ENCODE results near the gene ITGAL. TPM values are rescaled to one million over a fixed set of nuclear protein-coding genes. Genes with fewer than 3 reads are reported as not detected.
"Not testable (repeated sequence)": the region's sequence is repeated elsewhere in the genome, so short reads cannot be mapped to it uniquely, and the experiment has no call there.

The ITGAL gene
- total RNA-seq, 2 experiments from 2014 or later = 458 to 471 TPM

DNA sequence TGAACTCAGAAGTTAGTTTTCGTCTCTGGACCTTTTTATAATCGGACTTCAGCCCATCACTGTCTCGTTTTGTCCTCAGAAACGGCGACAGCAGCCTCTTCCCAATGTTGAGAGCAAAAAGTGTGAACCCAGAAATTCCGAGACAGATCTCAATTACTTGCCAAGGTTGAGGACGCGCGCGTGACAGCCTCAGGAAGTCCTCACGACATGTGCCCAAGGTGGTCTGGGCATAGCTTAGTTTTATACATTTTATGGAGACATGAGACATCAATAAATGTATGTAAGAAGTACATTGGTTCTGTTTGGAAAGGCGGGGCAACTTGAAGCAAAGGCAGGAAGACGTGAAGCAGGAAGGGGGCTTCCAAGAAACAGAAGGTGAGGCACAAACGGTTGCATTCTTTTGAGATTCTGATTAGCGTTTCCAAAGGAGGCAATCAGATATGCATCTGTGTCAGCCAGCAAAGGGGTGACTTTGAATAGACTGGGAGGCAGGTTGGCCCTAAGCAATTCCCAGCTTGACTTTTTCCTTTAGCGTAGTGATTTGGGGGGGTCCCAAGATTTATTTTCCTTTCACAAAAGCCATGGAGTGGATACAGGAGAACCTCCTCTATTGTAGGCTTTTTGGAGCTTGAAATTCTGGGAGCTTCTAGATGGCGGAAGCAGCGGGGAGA, 62.7 kb downstream of the ITGAL start:
- Mint-ChIP-seq H3K4me3 (peak overlapping the region; percentile 85), H3K9me3 (ENCODE audit: insufficient read depth) (no peaks in the 10 kb centered on the region), H3K4me1 (ENCODE audit: low read depth) (peaks cover 38% of the 10 kb centered on the region), H3K27ac (peak overlapping the region; percentile 95), H3K27me3 (ENCODE audit: low read depth) (no peaks in the 10 kb centered on the region), H3K36me3 (ENCODE audit: low read depth) (peaks cover 30% of the 10 kb centered on the region)
- no peak for DNase-seq
- peak; percentile 30 for ATAC-seq
- ChIA-PET POLR2A (interaction anchor here (0.7 to 4.3 kb wide), 37 partner anchors 8 to 162 kb away, joined by 3 to 80 read pairs (median 5); partner anchors contain the start of genes DCTPP1, ITGAL, PRR14 and ZNF688), CTCF (interaction anchor here (0.7 to 4.5 kb wide), 42 partner anchors 8 to 406 kb away, joined by 3 to 76 read pairs (median 5); partner anchors contain the start of genes DCTPP1, PRR14, SEPTIN1 and ZNF688)

DNA sequence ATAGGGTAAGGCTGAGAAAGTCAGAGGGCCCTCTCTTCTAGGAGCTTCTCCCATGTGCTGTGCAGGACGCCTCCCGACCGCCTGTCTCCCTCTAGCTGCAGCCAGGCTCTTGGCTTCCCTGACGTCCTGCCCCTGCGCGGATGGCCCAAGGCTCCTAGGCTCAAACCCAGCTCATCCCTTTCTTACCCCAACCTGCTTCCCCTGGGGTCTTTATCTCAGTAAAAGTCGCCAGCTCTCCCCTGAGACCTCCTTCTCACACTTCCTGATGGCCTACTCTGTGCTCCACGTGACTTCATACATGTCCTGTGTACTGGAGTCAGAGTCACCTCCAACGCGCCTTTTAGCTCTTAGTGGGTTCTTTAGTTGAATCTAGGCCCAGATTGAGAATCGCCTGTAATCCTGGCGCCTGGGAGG, 63.2 kb downstream of the ITGAL start:
- CTCF ChIA-PET = interaction anchor here (0.7 to 4.5 kb wide), 37 partner anchors 8 to 406 kb away, joined by 3 to 76 read pairs (median 6); partner anchors contain the start of genes DCTPP1, PRR14, SEPTIN1 and ZNF688
- Mint-ChIP-seq H3K36me3 (ENCODE audit: low read depth) (peaks cover 28% of the 10 kb centered on the region), H3K4me1 (ENCODE audit: low read depth) (peaks cover 34% of the 10 kb centered on the region), H3K4me3 (peak overlapping the region; percentile 85), H3K27ac (peak overlapping the region; percentile 95), H3K9me3 (ENCODE audit: insufficient read depth) (no peaks in the 10 kb centered on the region), H3K27me3 (ENCODE audit: low read depth) (no peaks in the 10 kb centered on the region)
- POLR2A ChIA-PET = interaction anchor here (0.7 to 4.3 kb wide), 30 partner anchors 8 to 161 kb away, joined by 3 to 80 read pairs (median 5); partner anchors contain the start of genes DCTPP1, ITGAL, PRR14 and ZNF688
- peak; percentile 69 for ATAC-seq
- peak; percentile 79 for DNase-seq

DNA sequence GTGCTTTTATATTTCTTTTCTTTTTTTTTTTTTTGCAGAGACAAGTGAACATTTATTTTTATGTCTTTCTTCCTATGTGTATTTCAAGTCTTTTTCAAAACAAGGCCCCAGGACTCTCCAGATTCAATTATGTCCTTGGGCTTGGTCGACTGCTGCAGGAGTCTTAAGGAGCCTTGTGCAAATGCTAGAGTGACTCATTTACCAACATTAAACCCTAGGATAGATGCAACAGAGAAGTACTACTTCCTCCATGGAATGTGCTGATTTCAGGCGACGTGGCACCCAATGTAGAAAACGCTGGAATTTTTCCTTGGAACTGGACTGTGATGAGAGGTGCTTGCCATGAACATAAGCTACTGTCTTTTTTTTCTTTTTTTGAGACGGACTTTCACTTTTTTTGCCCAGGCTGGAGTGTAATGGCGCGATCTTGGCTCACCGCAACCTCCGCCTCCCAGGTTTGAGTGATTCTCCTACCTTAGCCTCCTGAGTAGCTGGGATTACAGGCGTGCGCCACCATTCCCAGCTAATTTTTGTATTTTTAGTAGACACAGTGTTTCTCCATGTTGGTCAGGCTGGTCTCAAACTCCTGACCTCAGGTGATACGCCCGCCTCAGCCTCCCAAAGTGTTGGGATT, 64.0 kb downstream of the ITGAL start:
- not testable (repeated sequence) for H3K9me3 Mint-ChIP-seq (ENCODE audit: insufficient read depth); DNase-seq; H3K27me3 Mint-ChIP-seq (ENCODE audit: low read depth); ATAC-seq
- Mint-ChIP-seq H3K36me3 (ENCODE audit: low read depth) (peaks cover 22% of the 10 kb centered on the region), H3K4me3 (peak overlapping the region; percentile 85), H3K27ac (peak overlapping the region; percentile 95), H3K4me1 (ENCODE audit: low read depth) (peaks cover 32% of the 10 kb centered on the region)
- ChIA-PET POLR2A (interaction anchor here (1.1 to 4.3 kb wide), 12 partner anchors 9 to 119 kb away, joined by 3 to 80 read pairs (median 14); partner anchors contain the start of genes ITGAL, PRR14, ZNF688 and ZNF689), CTCF (interaction anchor here (0.9 to 4.5 kb wide), 29 partner anchors 9 to 157 kb away, joined by 3 to 76 read pairs (median 6); partner anchors contain the start of genes DCTPP1, SEPTIN1, ZNF688 and ZNF764)

DNA sequence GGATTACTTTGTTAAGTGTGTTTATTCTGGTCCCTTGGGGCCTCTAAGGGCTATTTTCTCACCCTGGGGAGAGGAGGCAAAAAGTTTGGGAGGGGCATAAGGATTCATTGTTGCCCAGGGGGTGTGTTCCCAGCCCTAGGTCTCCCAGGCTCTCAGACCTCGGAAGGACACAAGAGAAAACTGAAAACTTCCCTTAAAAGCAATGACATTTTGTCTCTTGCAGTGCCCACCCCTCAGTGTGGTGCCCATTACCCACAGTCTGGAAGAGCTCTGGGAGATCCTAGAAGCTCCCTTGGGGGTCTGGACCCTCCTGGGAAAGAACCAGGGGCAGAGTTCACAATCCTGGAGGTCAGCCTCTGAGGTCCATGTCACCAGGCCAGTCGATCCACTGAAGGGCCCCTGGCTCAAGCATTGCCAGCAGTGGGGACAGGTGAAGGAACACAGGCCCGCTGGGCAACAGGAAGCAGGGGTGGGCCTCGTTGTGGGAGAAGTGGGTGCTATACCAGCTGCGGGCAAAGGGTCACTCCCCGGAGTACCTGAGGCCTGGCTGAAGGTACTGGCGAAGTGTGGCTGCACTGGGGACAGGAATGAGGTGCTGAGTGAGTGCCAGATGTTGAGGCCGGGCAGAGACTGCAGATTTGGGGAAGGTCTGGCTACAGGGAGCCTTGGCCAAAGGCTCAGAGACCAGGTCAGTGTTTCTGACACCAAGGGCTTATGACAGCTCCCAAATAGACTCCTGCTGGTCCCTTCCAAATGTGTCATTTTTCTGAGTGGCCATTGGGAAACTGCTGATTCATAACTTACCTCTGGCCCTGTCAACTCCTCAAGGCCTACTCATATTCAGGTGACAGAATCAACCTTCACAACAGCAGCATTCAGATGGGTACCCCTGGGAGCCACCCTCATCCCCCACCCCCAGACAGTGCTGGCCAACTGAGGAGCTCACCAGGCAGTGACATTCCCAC, 66.7 kb downstream of the ITGAL start:
- ChIA-PET CTCF (no interaction called here), POLR2A (interaction anchor here (0.6 kb wide), 1 partner anchor 1715 kb away, joined by 4 read pairs; no protein-coding TSS in a partner anchor)
- H3K27ac Mint-ChIP-seq = no peak overlapping the region
- no peak overlapping the region for H3K4me3 Mint-ChIP-seq
- H3K9me3 Mint-ChIP-seq (ENCODE audit: insufficient read depth) = no peaks in the 10 kb centered on the region
- peaks cover 26% of the 10 kb centered on the region for H3K4me1 Mint-ChIP-seq (ENCODE audit: low read depth)
- DNase-seq (no peak), ATAC-seq (no peak)
- H3K27me3 Mint-ChIP-seq (ENCODE audit: low read depth) = no peaks in the 10 kb centered on the region
- H3K36me3 Mint-ChIP-seq (ENCODE audit: low read depth) = peaks cover 15% of the 10 kb centered on the region

DNA sequence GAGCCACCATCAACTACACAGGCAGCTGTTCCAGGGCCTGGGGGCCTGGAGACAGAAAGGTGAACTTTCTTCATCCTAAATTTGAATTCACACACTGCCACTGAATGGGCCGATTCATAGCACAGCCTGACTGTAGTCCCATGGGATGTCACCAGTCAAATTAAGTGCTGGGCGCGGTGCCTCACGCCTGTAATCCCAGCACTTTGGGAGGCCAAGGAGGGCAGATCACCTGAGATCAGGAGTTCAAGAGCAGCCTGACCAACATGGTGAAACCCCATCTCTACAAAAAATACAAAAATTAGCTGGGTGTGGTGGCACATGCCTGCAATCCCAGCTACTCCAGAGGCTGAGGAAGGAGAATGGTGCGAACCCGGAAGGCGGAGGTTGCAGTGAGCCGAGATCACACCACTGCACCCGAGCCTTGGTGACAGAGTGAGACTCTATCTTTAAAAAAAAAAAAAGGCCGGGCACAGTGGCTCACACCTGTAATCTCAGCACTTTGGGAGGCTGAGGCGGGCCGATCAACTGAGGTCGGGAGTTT, 67.5 kb downstream of the ITGAL start:
- H3K27ac Mint-ChIP-seq; CTCF ChIA-PET; ATAC-seq; H3K27me3 Mint-ChIP-seq (ENCODE audit: low read depth); DNase-seq; H3K4me3 Mint-ChIP-seq; H3K9me3 Mint-ChIP-seq (ENCODE audit: insufficient read depth): not testable (repeated sequence)
- H3K36me3 Mint-ChIP-seq (ENCODE audit: low read depth) = peaks cover 15% of the 10 kb centered on the region
- POLR2A ChIA-PET = interaction anchor here (0.6 kb wide), 1 partner anchor 1716 kb away, joined by 4 read pairs; no protein-coding TSS in a partner anchor
- H3K4me1 Mint-ChIP-seq (ENCODE audit: low read depth) = peaks cover 26% of the 10 kb centered on the region

DNA sequence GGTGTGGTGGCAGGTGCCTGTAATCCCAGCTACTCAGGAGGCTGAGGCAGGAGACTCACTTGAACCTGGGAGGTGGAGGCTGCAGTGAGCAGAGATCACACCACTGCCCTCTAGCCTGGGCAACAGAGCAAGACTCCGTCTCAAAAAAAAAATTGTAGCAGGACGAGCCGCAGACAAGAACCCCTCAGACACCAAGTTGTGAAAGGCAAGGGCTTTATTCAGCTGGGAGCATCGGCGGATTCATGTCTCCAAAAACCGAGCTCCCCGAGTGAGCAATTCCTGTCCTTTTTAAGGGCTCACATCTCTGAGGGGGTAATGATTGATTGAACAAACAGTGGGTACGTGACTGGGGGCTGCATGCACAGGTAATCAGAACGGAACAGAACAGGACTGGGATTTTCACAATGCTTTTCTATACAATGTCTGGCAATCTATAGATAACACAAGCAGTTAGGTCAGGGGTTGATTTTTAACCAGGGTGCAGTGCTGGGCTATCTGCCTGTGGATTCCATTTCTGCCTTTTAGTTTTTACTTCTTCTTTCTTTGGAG, 68.4 kb downstream of the ITGAL start:
- ATAC-seq; H3K27me3 Mint-ChIP-seq (ENCODE audit: low read depth); DNase-seq; H3K27ac Mint-ChIP-seq; H3K9me3 Mint-ChIP-seq (ENCODE audit: insufficient read depth); H3K4me3 Mint-ChIP-seq; POLR2A ChIA-PET: not testable (repeated sequence)
- CTCF ChIA-PET = interaction anchor here (0.6 kb wide), 1 partner anchor 74 kb away, joined by 4 read pairs; no protein-coding TSS in a partner anchor
- peaks cover 15% of the 10 kb centered on the region for H3K36me3 Mint-ChIP-seq (ENCODE audit: low read depth)
- peaks cover 23% of the 10 kb centered on the region for H3K4me1 Mint-ChIP-seq (ENCODE audit: low read depth)

DNA sequence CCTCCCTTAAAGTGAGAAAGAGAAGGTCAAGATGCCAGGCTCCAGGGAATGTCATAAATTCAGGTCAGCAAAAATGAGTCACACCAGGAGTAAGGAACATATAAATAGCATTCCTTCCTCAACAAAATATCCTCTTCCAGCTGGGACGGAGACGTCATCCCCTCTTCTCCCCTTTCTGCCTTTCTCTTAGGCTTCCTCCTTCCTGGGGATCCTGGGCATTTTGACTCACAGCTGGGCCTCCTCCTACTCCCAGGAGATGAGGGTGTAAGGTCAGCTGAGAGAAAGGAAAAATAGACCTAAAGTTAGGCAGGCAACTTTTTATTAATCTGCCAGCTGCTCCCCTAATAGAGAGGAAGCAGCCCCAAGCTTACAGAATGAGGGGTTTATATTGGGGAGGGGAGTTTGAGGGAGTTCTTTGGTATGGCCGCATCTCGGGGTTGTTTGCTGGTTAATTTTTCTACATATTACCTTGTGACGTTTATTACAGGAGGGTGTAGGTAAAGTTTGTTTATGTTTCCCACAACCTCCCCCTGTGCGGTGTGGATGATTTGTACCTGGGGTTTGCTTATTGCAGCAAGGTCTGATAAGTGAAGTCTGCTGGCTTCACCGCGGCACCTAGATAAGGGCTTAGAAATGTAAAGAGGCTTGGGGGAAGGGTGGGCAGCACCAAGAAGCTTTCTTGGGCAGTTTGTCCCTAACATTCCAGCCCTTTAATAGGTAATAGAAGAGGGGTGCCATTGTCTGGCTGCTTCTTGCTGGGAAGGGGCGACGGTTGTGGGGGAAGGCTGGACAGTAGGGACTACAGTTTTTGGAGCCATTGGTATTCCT, 69.2 kb downstream of the ITGAL start:
- H3K9me3 Mint-ChIP-seq (ENCODE audit: insufficient read depth) = no peaks in the 10 kb centered on the region
- H3K27ac Mint-ChIP-seq = no peak overlapping the region
- ChIA-PET POLR2A (interaction anchor here (1.1 kb wide), 1 partner anchor 30 kb away, joined by 5 read pairs; the partner anchor contains the start of gene ZNF688), CTCF (no interaction called here)
- H3K4me1 Mint-ChIP-seq (ENCODE audit: low read depth) = peaks cover 16% of the 10 kb centered on the region
- H3K27me3 Mint-ChIP-seq (ENCODE audit: low read depth) = no peaks in the 10 kb centered on the region
- H3K36me3 Mint-ChIP-seq (ENCODE audit: low read depth) = peaks cover 12% of the 10 kb centered on the region
- ATAC-seq (no peak), DNase-seq (no peak)
- H3K4me3 Mint-ChIP-seq = no peak overlapping the region

DNA sequence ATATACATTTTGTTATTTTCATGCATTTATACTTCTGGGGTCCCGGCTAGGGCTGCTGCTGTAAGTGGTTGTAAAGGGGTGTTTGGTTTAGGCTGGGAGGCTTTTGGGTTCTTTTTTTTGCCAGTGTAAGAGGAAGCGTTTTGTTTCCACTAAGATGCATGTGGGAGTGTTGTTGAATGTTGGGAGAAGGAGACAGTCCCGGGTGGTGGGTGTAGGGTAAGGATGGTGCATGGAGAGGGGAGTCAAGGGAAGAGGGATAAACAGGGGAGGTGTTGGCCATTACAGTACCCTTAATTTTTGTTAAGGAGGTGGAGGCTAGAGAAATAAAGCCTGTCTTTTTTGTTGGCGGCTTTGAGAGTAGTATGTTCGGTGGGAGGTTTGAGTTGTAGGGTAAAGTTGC, 70.5 kb downstream of the ITGAL start:
- peaks cover 3% of the 10 kb centered on the region for H3K4me1 Mint-ChIP-seq (ENCODE audit: low read depth)
- H3K27me3 Mint-ChIP-seq (ENCODE audit: low read depth) = no peaks in the 10 kb centered on the region
- H3K4me3 Mint-ChIP-seq = no peak overlapping the region
- ChIA-PET CTCF (interaction anchor here (1.1 to 1.2 kb wide), 2 partner anchors 8 to 15 kb away, joined by 4 to 7 read pairs; partner anchors contain the start of genes ZNF747 and ZNF764), POLR2A (interaction anchor here (1.4 to 1.9 kb wide), 2 partner anchors 9 to 15 kb away, joined by 4 to 5 read pairs; partner anchors contain the start of gene ZNF747)
- H3K36me3 Mint-ChIP-seq (ENCODE audit: low read depth) = no peaks in the 10 kb centered on the region
- H3K9me3 Mint-ChIP-seq (ENCODE audit: insufficient read depth) = no peaks in the 10 kb centered on the region
- H3K27ac Mint-ChIP-seq = no peak overlapping the region
- DNase-seq (no peak), ATAC-seq (no peak)

DNA sequence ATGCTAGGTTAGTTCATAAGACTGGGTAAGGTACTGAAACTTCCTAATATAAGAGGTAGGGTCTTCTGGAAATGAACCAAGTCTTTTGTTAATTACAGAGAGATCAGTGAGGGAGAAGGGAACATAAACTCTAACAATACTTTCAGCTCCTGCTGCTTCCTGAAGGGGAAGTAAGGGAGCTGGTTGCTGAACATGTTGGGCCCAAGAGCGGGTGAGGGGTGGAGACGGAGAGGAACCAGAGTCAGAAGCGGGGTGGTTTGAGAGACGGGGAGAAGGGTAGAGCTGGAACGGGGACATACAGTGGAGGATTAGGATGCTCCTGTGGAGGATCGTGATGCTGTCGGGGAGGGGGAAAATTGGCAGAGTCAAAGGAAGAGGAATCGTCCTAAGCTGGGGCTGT, 73.6 kb downstream of the ITGAL start:
- no peaks in the 10 kb centered on the region for H3K36me3 Mint-ChIP-seq (ENCODE audit: low read depth)
- H3K4me1 Mint-ChIP-seq (ENCODE audit: low read depth) = peaks cover 12% of the 10 kb centered on the region
- no peaks in the 10 kb centered on the region for H3K9me3 Mint-ChIP-seq (ENCODE audit: insufficient read depth)
- CTCF ChIA-PET = interaction anchor here (1.9 kb wide), 1 partner anchor 11 kb away, joined by 5 read pairs; no protein-coding TSS in a partner anchor
- no peak overlapping the region for H3K27ac Mint-ChIP-seq
- no peak overlapping the region for H3K4me3 Mint-ChIP-seq
- DNase-seq (no peak), ATAC-seq (no peak)
- POLR2A ChIA-PET = interaction anchor here (0.9 to 1.0 kb wide), 3 partner anchors 10 to 23 kb away, joined by 3 read pairs; partner anchors contain the start of gene ZNF747
- no peaks in the 10 kb centered on the region for H3K27me3 Mint-ChIP-seq (ENCODE audit: low read depth)
